ENCODE measurements around the gene ATP1A1. TPM values are rescaled to one million over a fixed set of nuclear protein-coding genes. Genes with fewer than 3 reads are reported as not detected.

The ATP1A1 gene
- total and polyA plus RNA-seq, 9 of the 15 experiments (the other 6 are each of a cell fraction or from before 2014, with no cell fraction given) = 99.3 to 513 (median 234) TPM

- Histone ChIP-seq H4K20me1 (replicated peaks; ENCODE audit: control insufficient read depth, insufficient read depth, low read length) (no peaks in the 10 kb centered on the region), H2AFZ (ENCODE audit: low read depth, low read length) (no peak overlapping the region), H3K9me3 (replicated peaks; ENCODE audit: control insufficient read depth, insufficient read depth, low read depth, low read length) (no peaks in the 10 kb centered on the region), H3K79me2 (ENCODE audit: control insufficient read depth, insufficient read depth, low read length) (no peaks in the 10 kb centered on the region), H3K4me3 (no peak overlapping the region), H3K27ac (ENCODE audit: extremely low read depth, low read depth, low read length) (no peak overlapping the region), H3K9ac (ENCODE audit: insufficient read depth in 1 of 2, low read depth in 2 of 2, low read length in 2 of 2) (no peak overlapping the region), H3K4me2 (ENCODE audit: insufficient read depth, low read length) (no peak overlapping the region), H3K4me1 (replicated peaks in 1 of 2; ENCODE audit: control insufficient read depth in 2 of 2, insufficient read depth in 2 of 2, low read length in 2 of 2) (peaks cover 0 to 3% of the 10 kb centered on the region in 2 experiments; a peak in 1 of 5 replicates), H3K27me3 (ENCODE audit: control insufficient read depth in 2 of 2, insufficient read depth in 2 of 2, low read length in 2 of 2) (peaks cover 7 to 19% of the 10 kb centered on the region in 2 experiments; a peak in 3 of 5 replicates), H3K9me1 (ENCODE audit: control insufficient read depth, insufficient read depth, low read length) (no peaks in the 10 kb centered on the region), H3K36me3 (ENCODE audit: control insufficient read depth, insufficient read depth, low read length) (no peaks in the 10 kb centered on the region)
- in situ Hi-C loops (cut with MboI) (no loop called here), intact Hi-C loops (cut with micrococcal nuclease) (no loop called here)
- ChIA-PET POLR2A (interaction anchor here (0.9 to 1.4 kb wide), 7 partner anchors 12 to 181 kb away, joined by 3 to 4 read pairs (median 3); no protein-coding TSS in a partner anchor), CTCF (ENCODE audit: low intra/inter-chr PET ratio) (no interaction called here)
- no TSS peak for BruUV-seq (replicated peaks)
- no peak; the same call in 2 of the 3 replicates for ATAC-seq
- WGBS (ENCODE audit: insufficient coverage, low coverage, missing lambda C conversion rate) = 21% methylated on average over 9 of the region's 9 CpGs
- FAIRE-seq = no peak
- TF ChIP-seq JUN (IDR thresholded peaks at IDR 0.05; ENCODE audit: borderline replicate concordance, low read depth, low read length) (no peak), JUN (CRISPR knock-in tag; IDR thresholded peaks at IDR 0.05; ENCODE audit: borderline replicate concordance) (no peak), ZNF764 (CRISPR knock-in tag; IDR thresholded peaks at IDR 0.05; ENCODE audit: low read depth) (no peak), MCM3 (IDR thresholded peaks at IDR 0.05) (no peak), ESRRA (IDR thresholded peaks at IDR 0.05; ENCODE audit: borderline replicate concordance, low read depth) (peak; percentile 76)
- DNase-seq (ENCODE audit: extremely low read depth in 1 of 4, low spot score in 3 of 4) = no peak
Measured at GRCh38 chr1:116334868-116335635, 38.0 kb upstream of the ATP1A1 start.
